H1 (cell line): ENCODE measurements around the gene ITPKB. TPM values are rescaled to one million over a fixed set of nuclear protein-coding genes. Genes with fewer than 3 reads are reported as not detected.

Experiments
- CTCF ChIA-PET: fragments of 300-600 bp; sonication (Branson Sonifier 250); formaldehyde crosslinking; loops from one replicate; lab custom pipeline; 2021; ENCODE audit not compliant: partially characterized antibody; lab: Charles Lee
- POLR2A ChIA-PET: fragments of 300-600 bp; sonication (Branson Sonifier 250); formaldehyde crosslinking; loops from one replicate; lab custom pipeline; 2021; ENCODE audit warnings: inconsistent platforms; ENCODE audit not compliant: partially characterized antibody; lab: Charles Lee
- DNase-seq, 2 experiments: peaks; one replicate each; pipeline versions ENCODE4 v3.0.0 to v3.0.0-alpha.2; 2010 to 2022; ENCODE audit warnings: low spot score in 2 of 2, low read depth in 1 of 2, mixed read lengths in 1 of 2
- FAIRE-seq: peaks from 2 replicates; lab custom pipeline; 2011; peaks lifted over from hg19 to GRCh38; lab: Jason Lieb, UNC
- H2AFZ ChIP-seq: 2 replicates; pipeline ENCODE4 v1.8.1; 2012; ENCODE audit warnings: low read length, inconsistent platforms
- H2AK5ac ChIP-seq: 2 replicates; pipeline ENCODE4 v1.6.1; 2013; ENCODE audit warnings: low read depth, low read length
- H2BK120ac ChIP-seq: replicated peaks from 2 replicates; pipeline ENCODE3; 2013; ENCODE audit warnings: low read depth, low read length, inconsistent platforms
- H2BK12ac ChIP-seq: 2 replicates; pipeline ENCODE4 v1.6.1; 2013; ENCODE audit warnings: low read depth, low read length
- H2BK15ac ChIP-seq: 2 replicates; pipeline ENCODE4 v1.6.1; 2013; ENCODE audit warnings: low read length
- H2BK20ac ChIP-seq: 2 replicates; pipeline ENCODE4 v1.6.1; 2013; ENCODE audit warnings: low read length
- H2BK5ac ChIP-seq: 2 replicates; pipeline ENCODE4 v1.6.1; 2013; ENCODE audit warnings: low read depth, low read length
- H3K14ac ChIP-seq: 2 replicates; pipeline ENCODE4 v1.6.1; 2013; ENCODE audit warnings: inconsistent platforms; ENCODE audit not compliant: insufficient read length
- H3K18ac ChIP-seq: 2 replicates; pipeline ENCODE4 v1.6.1; 2013; ENCODE audit warnings: low read length; ENCODE audit errors: extremely low read depth
- H3K23ac ChIP-seq: 2 replicates; pipeline ENCODE4 v1.6.1; 2013; ENCODE audit warnings: inconsistent platforms; ENCODE audit not compliant: insufficient read length
- H3K23me2 ChIP-seq: 2 replicates; pipeline ENCODE4 v1.6.1; 2013; ENCODE audit warnings: low read depth, low read length
- H3K27ac ChIP-seq: 2 replicates; pipeline ENCODE4 v1.6.1; 2011; ENCODE audit warnings: low read depth, low read length, inconsistent platforms
- H3K27me3 ChIP-seq, 4 experiments: replicated peaks in 1 of 4; 1 replicate in 1 of 4; 2 replicates in 3 of 4; pipeline versions ENCODE4 v1.6.1 to v1.8.1; 2011 to 2013; ENCODE audit warnings: low read length in 3 of 4, mild to moderate bottlenecking in 3 of 4, inconsistent platforms in 2 of 4, mixed read lengths in 2 of 4, moderate library complexity in 1 of 4; ENCODE audit not compliant: control insufficient read depth in 3 of 4, insufficient read depth in 3 of 4; ENCODE audit errors: extremely low read depth in 1 of 4
- H3K36me3 ChIP-seq, 4 experiments: 2 replicates each; pipeline versions ENCODE4 v1.6.1 to v1.8.1; 2011 to 2013; ENCODE audit warnings: mild to moderate bottlenecking in 4 of 4, low read length in 3 of 4, moderate library complexity in 2 of 4, control low read depth in 1 of 4, inconsistent platforms in 1 of 4; ENCODE audit not compliant: insufficient read depth in 4 of 4, control insufficient read depth in 2 of 4
- H3K4ac ChIP-seq: replicated peaks from 2 replicates; pipeline ENCODE3; 2013; ENCODE audit warnings: low read length, low read depth, mixed read lengths, inconsistent platforms; ENCODE audit not compliant: insufficient read length
- H3K4me1 ChIP-seq, 4 experiments: replicated peaks in 1 of 4; 1 replicate in 1 of 4; 2 replicates in 3 of 4; pipeline versions ENCODE4 v1.6.1 to v1.8.1; 2011 to 2013; ENCODE audit warnings: low read length in 3 of 4, inconsistent platforms in 2 of 4, mixed read lengths in 1 of 4; ENCODE audit not compliant: insufficient read depth in 4 of 4, control insufficient read depth in 3 of 4
- H3K4me2 ChIP-seq, 2 experiments: 2 replicates each; pipeline versions ENCODE4 v1.6.1 to v1.8.1; 2011 to 2013; ENCODE audit warnings: low read depth in 2 of 2, low read length in 2 of 2, control low read depth in 1 of 2, inconsistent platforms in 1 of 2, mild to moderate bottlenecking in 1 of 2; ENCODE audit not compliant: insufficient read depth in 1 of 2
- H3K4me3 ChIP-seq, 4 experiments: fragments of 200-600, 300-600 bp in 1 of 4; sonication (generic), shearing (Covaris generic), sonication (Bioruptor Twin) in 1 of 4; 2 replicates each; pipeline versions ENCODE4 v1.5.1 to v1.8.1; 2011 to 2016; ENCODE audit warnings: low read length in 4 of 4, low read depth in 3 of 4, control low read depth in 2 of 4, inconsistent platforms in 2 of 4, mild to moderate bottlenecking in 2 of 4, mixed read lengths in 1 of 4, moderate library complexity in 1 of 4; ENCODE audit not compliant: insufficient read depth in 2 of 4; ENCODE audit errors: extremely low read depth in 1 of 4
- H3K56ac ChIP-seq: replicated peaks from 2 replicates; pipeline ENCODE3; 2013; ENCODE audit warnings: low read depth, mild to moderate bottlenecking, mixed read lengths, low read length, inconsistent platforms; ENCODE audit not compliant: insufficient read length
- H3K79me1 ChIP-seq: 2 replicates; pipeline ENCODE4 v1.6.1; 2013; ENCODE audit warnings: low read depth, low read length, control low read depth
- H3K79me2 ChIP-seq, 2 experiments: 2 replicates each; pipeline versions ENCODE4 v1.6.1 to v1.8.1; 2012 to 2013; ENCODE audit warnings: low read length in 2 of 2, mild to moderate bottlenecking in 2 of 2, inconsistent platforms in 1 of 2; ENCODE audit not compliant: insufficient read depth in 2 of 2, control insufficient read depth in 1 of 2
- H3K9ac ChIP-seq, 4 experiments: replicated peaks in 1 of 4; 1 replicate in 1 of 4; 2 replicates in 3 of 4; pipeline versions ENCODE4 v1.6.1 to v1.8.1; 2011 to 2013; ENCODE audit warnings: low read depth in 3 of 4, low read length in 3 of 4, control low read depth in 2 of 4, mild to moderate bottlenecking in 2 of 4, moderate library complexity in 2 of 4, inconsistent platforms in 1 of 4; ENCODE audit errors: extremely low read depth in 1 of 4
- H3K9me3 ChIP-seq, 2 experiments: 2 replicates each; pipeline versions ENCODE4 v1.6.1 to v1.8.1; 2012 to 2013; ENCODE audit warnings: mild to moderate bottlenecking in 2 of 2, moderate library complexity in 2 of 2, control low read depth in 1 of 2, inconsistent platforms in 1 of 2, low read depth in 1 of 2, low read length in 1 of 2, mixed read lengths in 1 of 2; ENCODE audit not compliant: insufficient read depth in 2 of 2
- H4K20me1 ChIP-seq, 2 experiments: replicated peaks in 1 of 2; 2 replicates each; pipeline versions ENCODE3 to v1.8.1; 2011 to 2013; ENCODE audit warnings: inconsistent platforms in 2 of 2, low read length in 2 of 2, mild to moderate bottlenecking in 1 of 2; ENCODE audit not compliant: insufficient read depth in 2 of 2, control insufficient read depth in 1 of 2
- H4K5ac ChIP-seq: 2 replicates; pipeline ENCODE4 v1.6.1; 2013; ENCODE audit warnings: low read length, low read depth, mixed read lengths, inconsistent platforms; ENCODE audit not compliant: insufficient read length
- H4K8ac ChIP-seq: 2 replicates; pipeline ENCODE4 v1.8.0; 2013; ENCODE audit warnings: mild to moderate bottlenecking, moderate library complexity, low read length, inconsistent platforms; ENCODE audit not compliant: insufficient read depth; ENCODE audit errors: extremely low read depth
- H4K91ac ChIP-seq: replicated peaks from 2 replicates; pipeline ENCODE3; 2013; ENCODE audit warnings: low read length, mixed read lengths, inconsistent platforms; ENCODE audit not compliant: insufficient read length
- ATF2 ChIP-seq: IDR thresholded peaks from 2 replicates; pipeline ENCODE4 v1.6.1; 2012; ENCODE audit warnings: low read length, inconsistent platforms
- NRF1 ChIP-seq: IDR thresholded peaks from 2 replicates; pipeline ENCODE4 v1.6.1; 2011; ENCODE audit warnings: mild to moderate bottlenecking, low read depth, low read length, improper control_type of control experiment
- SIN3A ChIP-seq, 2 experiments: IDR thresholded peaks in 1 of 2; conservative IDR thresholded peaks in 1 of 2; 2 replicates each; pipeline ENCODE4 v1.6.1; 2011 to 2012; ENCODE audit warnings: low read length in 2 of 2, improper control_type of control experiment in 1 of 2, low read depth in 1 of 2, mild to moderate bottlenecking in 1 of 2
- SP4 ChIP-seq: IDR thresholded peaks from 2 replicates; pipeline ENCODE4 v1.6.1; 2012; ENCODE audit warnings: low read length, inconsistent platforms
- TEAD4 ChIP-seq: IDR thresholded peaks from 2 replicates; pipeline ENCODE4 v1.6.1; 2012; ENCODE audit warnings: low read depth, low read length, inconsistent platforms, mixed read lengths
- WGBS, 2 experiments: shearing (Covaris generic) in 1 of 2; methylation state at CpG; one replicate each; pipeline versions ENCODE4 v1.1.6 to v1.1.7; 2013 to 2015; ENCODE audit warnings: low lambda C conversion rate in 2 of 2, mixed read lengths in 2 of 2, inconsistent platforms in 1 of 2, low coverage in 1 of 2, missing lambda C conversion rate in 1 of 2; ENCODE audit not compliant: insufficient replicate concordance in 2 of 2, insufficient coverage in 1 of 2, insufficient read length in 1 of 2; ENCODE audit errors: extremely low coverage in 1 of 2, missing lambda C conversion rate in 1 of 2; 5-methylcytosine and 5-hydroxymethylcytosine counted together
- polyA plus RNA-seq, 7 experiments: library from polyadenylated mRNA; depleted of rRNA in 3 of 7; stranded (reverse) in 5 of 7; unstranded in 2 of 7; fragments of >200 nt in 5 of 7; fragments of 200-250 nt in 2 of 7; gene quantifications; 1 replicate in 5 of 7; 2 replicates in 1 of 7; 4 replicates in 1 of 7; pipeline versions ENCODE4 v1.2.1 to v1.2.3, GENCODE V29; 2011 to 2013; ENCODE audit warnings: missing spikeins in 2 of 7, mixed read lengths in 2 of 7
- total RNA-seq: library from RNA; stranded (reverse); fragmentation: NEBNext Ultra II Directional; extraction: Animal tissue kit (Norgen Biotek cat#: 25700); gene quantifications from 2 replicates; pipeline ENCODE4 v1.2.1, GENCODE V29; 2021

The ITPKB gene
- total and polyA plus RNA-seq, 2 of the 8 experiments (the other 6 are each of a cell fraction or from before 2014, with no cell fraction given), result 1.7 to 4.8 TPM

GRCh38 chr1:226736001-226736907, 2.8 kb downstream of the ITPKB start:
- Histone ChIP-seq H4K5ac (no peak overlapping the region), H3K4me1 (peaks cover 7 to 27% (median 15%) of the 10 kb centered on the region in 4 experiments), H4K91ac (no peak overlapping the region), H2AFZ (no peak overlapping the region), H4K20me1 (no peaks in the 10 kb centered on the region), H3K79me2 (no peaks in the 10 kb centered on the region), H2BK15ac (no peak overlapping the region), H3K27ac (no peak overlapping the region), H4K8ac (peak overlapping the region; percentile 91), H3K23me2 (peaks cover 26% of the 10 kb centered on the region), H3K14ac (no peak overlapping the region), H3K9ac (no peak overlapping the region), H3K56ac (no peak overlapping the region), H3K79me1 (no peaks in the 10 kb centered on the region), H3K36me3 (no peaks in the 10 kb centered on the region), H3K4me3 (peak overlapping the region; percentile 33 to 66 (median 56)), H2BK5ac (no peak overlapping the region), H2AK5ac (no peak overlapping the region), H2BK20ac (0 out of 2 replicates have a peak overlapping the region, but pooled peaks have one; percentile 34), H2BK120ac (no peak overlapping the region), H3K4ac (no peak overlapping the region), H3K23ac (no peak overlapping the region), H3K4me2 (peak overlapping the region; percentile 88 to 98), H3K9me3 (no peaks in the 10 kb centered on the region), H3K18ac (peak overlapping the region; percentile 93; the same call in 1 of the 2 replicates), H3K27me3 (peaks cover 0 to 65% (median 45%) of the 10 kb centered on the region in 4 experiments; a peak in 6 of 7 replicates), H2BK12ac (0 out of 2 replicates have a peak overlapping the region, but pooled peaks have one; percentile 60)
- TF ChIP-seq SIN3A (conservative IDR thresholded peaks at IDR 0.05 in 1 of 2, IDR thresholded peaks at IDR 0.05 in 1 of 2; ENCODE audit: low read depth in 1 of 2, low read length in 2 of 2) (no peak), SP4 (no peak), ATF2 (no peak), NRF1 (no peak), TEAD4 (peak; percentile 63)
- peak in 1 of 2 experiments; percentile 69 for DNase-seq
- ChIA-PET POLR2A (interaction anchor here (1.2 kb wide), 1 partner anchor 216 kb away, joined by 3 read pairs; no protein-coding TSS in a partner anchor), CTCF (interaction anchor here (0.6 to 2.0 kb wide), 11 partner anchors 10 to 219 kb away, joined by 3 to 7 read pairs (median 3); no protein-coding TSS in a partner anchor)
- 22% methylated on average over 37 of the region's 39 CpGs; no CpG with 5 or more reads in 1 of the 2 experiments for WGBS, 2 experiments
- no peak for FAIRE-seq
